Pancreas (tissue), 10 donors: ENCODE results near the gene ERRFI1. TPM values are rescaled to one million over a fixed set of nuclear protein-coding genes. Genes with fewer than 3 reads are reported as not detected.
"Not testable (repeated sequence)": the region's sequence is repeated elsewhere in the genome, so short reads cannot be mapped to it uniquely, and the experiment has no call there.

Experiments
- ATAC-seq, 4 donors: fragments of 200-7000 bp; cut with Tn5 transposase; one replicate each; pipeline versions ENCODE4 v1.8.0 to v1.9.1; 2020; ENCODE audit warnings: mild to moderate bottlenecking in 4 of 4, moderate library complexity in 4 of 4
- DNase-seq, 6 donors: peaks; one replicate each; pipeline ENCODE4 v3.0.0-alpha.2; 2020
- FAIRE-seq: peaks from 2 replicates; lab custom pipeline; 2012; peaks lifted over from hg19 to GRCh38; lab: Jason Lieb, UNC
- H3K27ac ChIP-seq, 4 donors: fragments of 200-600 bp; sonication (generic); 1 replicate in 3 of 4; 2 replicates in 1 of 4; pipeline versions ENCODE4 v1.5.0 to v1.8.0; 2020
- H3K27me3 ChIP-seq, 4 donors: fragments of 200-600 bp; one replicate each; pipeline ENCODE4 v1.8.0; 2021
- H3K36me3 ChIP-seq, 3 donors: fragments of 200-600 bp; sonication (generic) in 1 of 3; one replicate each; pipeline versions ENCODE4 v1.5.0 to v1.8.0; 2020 to 2021
- H3K4me1 ChIP-seq, 3 donors: fragments of 200-600 bp; one replicate each; pipeline ENCODE4 v1.8.0; 2021
- H3K4me3 ChIP-seq, 4 donors: fragments of 200-600 bp; sonication (generic) in 2 of 4; one replicate each; pipeline versions ENCODE4 v1.5.0 to v1.8.0; 2020 to 2021
- H3K9me3 ChIP-seq, 4 donors: fragments of 200-600 bp; one replicate each; pipeline ENCODE4 v1.8.0; 2021
- WGBS, 2 donors: extraction: QIAGEN DNeasy Blood & Tissue Kit; methylation state at CpG; one replicate each; pipeline ENCODE4 v1.1.7; 2013; 5-methylcytosine and 5-hydroxymethylcytosine counted together
- intact Hi-C, 3 donors: fragments of 100-400 bp; cut with DNase I; formaldehyde crosslinking; loops; one replicate each; pipeline versions ENCODE4 v1.11.1 to v1.14.2; 2022
- polyA plus RNA-seq, 2 donors: library from polyadenylated mRNA; stranded (reverse); fragments of 200-250 nt; gene quantifications; one replicate each; pipeline ENCODE4 v1.2.3, GENCODE V29; 2013
- total RNA-seq, 6 donors: library from RNA; stranded (reverse); fragmentation: NEBNext Ultra II Directional in 4 of 6; extraction: Animal tissue kit (Norgen Biotek cat#: 25700) in 4 of 6; gene quantifications; one replicate each; pipeline versions ENCODE4 v1.2.1 to v1.2.4, GENCODE V29; 2021 to 2023
- TF ChIP-seq, protein P1 (sequence below), 4 donors: fragments of 200-600 bp; sonication (generic) in 3 of 4; IDR thresholded peaks; one replicate each; pipeline versions ENCODE4 v1.5.0 to v1.8.0; 2021; ENCODE audit warnings: antibody characterized with exemption in 4 of 4
- donor health status: healthy with polysubstance abuse.
- donor health status: DM: no; HTN: no; CAD: no; lungs with moderate emphysema.
- donor health status: DM: no; HTN: no; CAD: no.
- donor health status: control.
- donor health status: control.
- donor health status: Bipolar disorder and iron deficiency.
- donor health status: DM: yes; HTN: yes; CAD: no.
- donor health status: DM: no; HTN: no; CAD: no.
- donor health status: DM: no; HTN: no; CAD: no.
- donor health status: DM: yes; HTN: yes; CAD: no.

The ERRFI1 gene
- total RNA-seq (100 to 1,000 TPM in 3 of 6 donors, 10 to 100 TPM in 3; 36.4 to 392 (median 81.7) TPM), polyA plus RNA-seq (100 to 1,000 TPM in 1 of 2 donors, 10 to 100 TPM in 1; 88.2 to 129 TPM)

DNA sequence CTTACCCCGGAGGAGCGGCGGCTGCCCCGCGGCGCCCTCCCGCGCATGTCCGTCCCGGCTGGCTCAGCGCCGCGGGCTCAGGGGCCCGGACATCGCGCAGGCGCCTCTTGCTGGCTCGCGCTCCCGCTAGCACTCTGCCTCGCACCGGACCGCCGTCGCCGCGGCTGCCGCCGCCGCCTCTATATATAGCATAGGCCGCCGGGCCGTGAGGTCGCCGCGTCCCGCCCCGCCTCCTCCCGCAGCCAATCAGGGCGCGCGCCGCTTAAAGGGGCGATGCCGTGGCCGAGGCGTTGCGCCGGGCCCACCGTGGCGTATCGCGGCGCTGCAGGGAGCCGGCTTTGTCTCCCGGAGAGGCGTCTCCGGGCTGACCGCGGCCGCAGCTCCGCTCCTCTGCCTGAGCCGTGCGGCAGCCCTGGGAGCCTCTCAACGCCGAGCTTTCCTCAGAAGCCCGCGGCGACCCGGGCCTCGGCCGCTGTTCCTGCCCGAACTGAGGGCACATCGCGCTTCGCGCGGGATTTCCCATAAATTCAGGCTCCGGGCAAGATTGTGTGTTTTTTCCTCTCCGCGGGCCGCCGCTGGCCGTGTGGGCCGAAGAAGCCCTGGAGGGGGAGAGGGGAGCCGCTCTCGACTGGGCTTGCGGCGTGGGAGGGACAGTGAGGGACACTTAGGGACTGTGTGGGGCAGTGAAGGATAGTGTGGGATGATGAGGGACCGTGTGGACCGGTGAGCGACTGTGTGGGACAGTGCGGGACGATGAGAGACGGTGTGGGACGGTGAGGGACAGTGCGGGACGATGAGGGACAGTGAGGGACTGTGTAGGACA is at the start of gene ERRFI1:
TSS of gene ERRFI1 (minus strand) at position 157 of the 823 bp plus-strand sequence. CDS start 10,690 bp downstream, outside the sequence.
- intact Hi-C loops: loop anchor here in 2 of 3 donors (2.0 to 5.0 kb wide), 2 partner anchors 286 kb away; no protein-coding TSS in a partner anchor
- ATAC-seq: peak; percentile 70 to 85 (median 74)
- 3 to 4% methylated on average over 78 to 98 of the region's 98 CpGs for WGBS, 2 donors

DNA sequence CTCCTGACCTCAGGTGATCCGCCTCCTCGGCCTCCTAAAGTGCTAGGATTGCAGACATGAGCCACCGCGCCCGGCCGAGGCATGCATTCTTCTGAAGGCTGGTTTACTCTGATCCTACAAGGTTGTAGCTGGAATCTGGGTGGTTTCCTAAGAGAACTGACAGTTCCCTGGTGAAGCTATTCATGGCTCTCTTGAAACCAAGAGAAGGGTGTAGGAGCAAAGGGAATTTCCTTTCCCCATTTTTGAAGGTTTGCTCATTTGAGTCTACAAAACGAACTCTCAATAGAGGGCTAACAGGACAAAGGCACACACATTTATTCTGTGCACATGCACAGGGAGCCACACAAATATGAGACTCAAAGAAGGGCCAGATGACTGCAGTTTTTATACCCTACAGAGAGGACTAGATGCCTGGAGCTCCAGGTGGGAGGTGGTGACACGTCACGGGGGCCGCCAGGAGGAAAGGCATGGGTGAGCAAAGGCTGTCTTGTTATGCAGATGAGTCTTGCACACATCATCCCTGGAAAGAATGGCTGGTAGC is 49.5 kb upstream of the ERRFI1 start:
- TF ChIP-seq, protein P1, sequence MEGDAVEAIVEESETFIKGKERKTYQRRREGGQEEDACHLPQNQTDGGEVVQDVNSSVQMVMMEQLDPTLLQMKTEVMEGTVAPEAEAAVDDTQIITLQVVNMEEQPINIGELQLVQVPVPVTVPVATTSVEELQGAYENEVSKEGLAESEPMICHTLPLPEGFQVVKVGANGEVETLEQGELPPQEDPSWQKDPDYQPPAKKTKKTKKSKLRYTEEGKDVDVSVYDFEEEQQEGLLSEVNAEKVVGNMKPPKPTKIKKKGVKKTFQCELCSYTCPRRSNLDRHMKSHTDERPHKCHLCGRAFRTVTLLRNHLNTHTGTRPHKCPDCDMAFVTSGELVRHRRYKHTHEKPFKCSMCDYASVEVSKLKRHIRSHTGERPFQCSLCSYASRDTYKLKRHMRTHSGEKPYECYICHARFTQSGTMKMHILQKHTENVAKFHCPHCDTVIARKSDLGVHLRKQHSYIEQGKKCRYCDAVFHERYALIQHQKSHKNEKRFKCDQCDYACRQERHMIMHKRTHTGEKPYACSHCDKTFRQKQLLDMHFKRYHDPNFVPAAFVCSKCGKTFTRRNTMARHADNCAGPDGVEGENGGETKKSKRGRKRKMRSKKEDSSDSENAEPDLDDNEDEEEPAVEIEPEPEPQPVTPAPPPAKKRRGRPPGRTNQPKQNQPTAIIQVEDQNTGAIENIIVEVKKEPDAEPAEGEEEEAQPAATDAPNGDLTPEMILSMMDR (IDR thresholded peaks at IDR 0.05): no peak
- no peak for FAIRE-seq
- H3K9me3 ChIP-seq: no peaks in the 10 kb centered on the region
- no peaks in the 10 kb centered on the region for H3K36me3 ChIP-seq
- peak in 1 of 4 donors; percentile 4 for ATAC-seq
- WGBS, 2 donors: 86 to 88% methylated on average over 10 of the region's 10 CpGs
- H3K27ac ChIP-seq: peak overlapping the region; percentile 1 to 81 (median 51)
- H3K27me3 ChIP-seq: no peaks in the 10 kb centered on the region
- no peak overlapping the region for H3K4me3 ChIP-seq
- intact Hi-C loops: no loop called here
- DNase-seq: no peak
- peaks cover 27 to 42% (median 35%) of the 10 kb centered on the region in 3 donors for H3K4me1 ChIP-seq

More for the DNA sequence above, at the start of gene ERRFI1:
- DNase-seq (peak; percentile 92 to 100 (median 98)), FAIRE-seq (no peak)
- Histone ChIP-seq H3K27ac (peak within 1 kb of the TSS; percentile 98 to 100 (median 99)), H3K4me3 (peak within 1 kb of the TSS; percentile 69 to 92 (median 82)), H3K27me3 (no peaks in the 10 kb centered on the region), H3K9me3 (no peaks in the 10 kb centered on the region), H3K36me3 (peaks cover 0 to 22% (median 0%) of the 10 kb centered on the region in 3 donors), H3K4me1 (peaks cover 17 to 35% (median 23%) of the 10 kb centered on the region in 3 donors)
- TF ChIP-seq, protein P1 (IDR thresholded peaks at IDR 0.05): no peak

GRCh38 chr1:8073112-8073855 is 47.2 kb upstream of the ERRFI1 start:
- WGBS, 2 donors: 77 to 81% methylated on average over 7 of the region's 7 CpGs
- Histone ChIP-seq H3K27ac (no peak overlapping the region), H3K4me1 (peaks cover 23 to 48% (median 40%) of the 10 kb centered on the region in 3 donors), H3K4me3 (no peak overlapping the region), H3K27me3 (no peaks in the 10 kb centered on the region), H3K36me3 (no peaks in the 10 kb centered on the region), H3K9me3 (no peaks in the 10 kb centered on the region)
- ATAC-seq (no peak), FAIRE-seq (no peak), DNase-seq (no peak)
- TF ChIP-seq, protein P1 (IDR thresholded peaks at IDR 0.05): no peak
- intact Hi-C loops: no loop called here

GRCh38 chr1:8070381-8070811 is 44.3 kb upstream of the ERRFI1 start:
- H3K27ac ChIP-seq: peak overlapping the region; percentile 52 to 77 (median 70)
- WGBS, 2 donors: 6 to 16% methylated on average over 10 of the region's 10 CpGs
- intact Hi-C loops: no loop called here
- DNase-seq: peak in 4 of 6 donors; percentile 53 to 74 (median 68)
- H3K36me3 ChIP-seq: no peaks in the 10 kb centered on the region
- no peaks in the 10 kb centered on the region for H3K27me3 ChIP-seq
- H3K4me1 ChIP-seq: peaks cover 0 to 21% (median 14%) of the 10 kb centered on the region in 3 donors
- H3K9me3 ChIP-seq: no peaks in the 10 kb centered on the region
- TF ChIP-seq, protein P1 (IDR thresholded peaks at IDR 0.05): no peak
- peak overlapping the region in 1 of 4 donors; percentile 17 for H3K4me3 ChIP-seq
- no peak for FAIRE-seq
- peak; percentile 83 to 95 (median 94) for ATAC-seq

DNA sequence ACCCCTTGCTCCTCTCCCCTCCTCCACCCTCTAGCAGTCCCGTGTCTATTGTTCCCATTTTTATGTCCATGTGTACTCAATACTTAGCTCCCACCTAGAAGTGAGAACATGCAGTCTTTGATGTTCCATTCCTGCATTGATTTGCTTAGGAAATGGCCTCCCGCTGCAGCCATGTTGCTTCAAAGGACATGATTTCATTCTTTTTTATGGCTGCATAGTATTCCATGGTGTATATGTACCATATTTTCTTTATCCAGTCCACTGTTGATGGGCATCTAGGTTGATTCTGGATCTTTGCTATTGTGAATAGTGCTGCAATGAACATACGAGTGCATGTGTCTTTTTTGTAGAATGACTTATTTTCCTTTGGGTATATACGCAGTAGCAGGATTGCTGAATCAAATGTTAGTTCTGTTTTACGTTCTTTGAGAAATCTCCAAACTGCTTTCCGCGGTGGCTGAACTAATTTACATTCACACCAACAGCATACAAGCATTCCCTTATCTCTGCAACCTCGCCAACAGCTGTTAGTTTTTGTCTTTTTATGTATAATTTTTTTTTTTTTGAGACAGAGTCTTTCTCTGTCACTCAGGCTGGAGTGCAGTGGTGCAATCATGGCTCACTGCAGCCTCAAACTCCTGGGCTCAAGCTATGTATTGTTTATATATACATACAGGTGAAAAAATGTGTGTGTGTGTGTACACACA is 43.7 kb upstream of the ERRFI1 start:
- WGBS, 2 donors: 40 to 41% methylated on average over 8 of the region's 8 CpGs
- ATAC-seq: peak; percentile 17 to 47 (median 34)

More for the DNA sequence above, 43.7 kb upstream of the ERRFI1 start:
- H3K4me3 ChIP-seq, intact Hi-C loops, H3K9me3 ChIP-seq, H3K27me3 ChIP-seq, DNase-seq, H3K36me3 ChIP-seq, FAIRE-seq: not testable (repeated sequence)
- H3K27ac ChIP-seq: peak overlapping the region; percentile 52 to 77 (median 70)
- peaks cover 0 to 21% (median 11%) of the 10 kb centered on the region in 3 donors for H3K4me1 ChIP-seq
